OCI-LY3 (cell line): Measurements from ENCODE around the gene FAM228B.

Experiments used
- H2AFZ ChIP-seq: fragments of 200-600, 300-600 bp; shearing (Covaris generic); 2 replicates; pipeline ENCODE4 v1.6.0; 2014; ENCODE audit warnings: antibody characterized with exemption, low read depth, low read length
- H3K27ac ChIP-seq: fragments of 200-600, 300-600 bp; sonication (generic); 2 replicates; pipeline ENCODE4 v1.5.1; 2014; ENCODE audit warnings: mild to moderate bottlenecking, low read length, moderate library complexity, mixed read lengths
- H3K27me3 ChIP-seq: fragments of 200-600, 300-600 bp; sonication (generic); 2 replicates; pipeline ENCODE4 v1.6.1; 2014; ENCODE audit warnings: low read depth, low read length, mixed read lengths
- H3K36me3 ChIP-seq: fragments of 200-600, 300-600 bp; sonication (generic); replicated peaks from 2 replicates; pipeline ENCODE3; 2014; ENCODE audit warnings: low read depth, low read length, mixed read lengths
- H3K4me1 ChIP-seq: fragments of 300-600, 200-600 bp; sonication (generic); 2 replicates; pipeline ENCODE4 v1.6.1; 2014; ENCODE audit warnings: low read length, mixed read lengths
- H3K4me2 ChIP-seq: fragments of 200-600, 300-600 bp; sonication (generic); 2 replicates; pipeline ENCODE4 v1.6.1; 2014; ENCODE audit warnings: low read length, mixed read lengths
- H3K4me3 ChIP-seq: fragments of 300-600, 200-600 bp; sonication (generic); 2 replicates; pipeline ENCODE4 v1.5.1; 2014; ENCODE audit warnings: antibody characterized with exemption, mild to moderate bottlenecking, low read length, moderate library complexity
- H3K79me2 ChIP-seq: fragments of 300-600, 200-600 bp; shearing (Covaris generic); 2 replicates; pipeline ENCODE4 v1.6.1; 2014; ENCODE audit warnings: mild to moderate bottlenecking, low read length, mixed read lengths
- H3K9ac ChIP-seq: fragments of 300-600, 200-600 bp; shearing (Covaris generic); 2 replicates; pipeline ENCODE4 v1.6.0; 2014; ENCODE audit warnings: mild to moderate bottlenecking, low read length, moderate library complexity
- H3K9me3 ChIP-seq: fragments of 200-600, 300-600 bp; shearing (Covaris generic); 2 replicates; pipeline ENCODE4 v1.6.1; 2014; ENCODE audit warnings: low read length, mixed read lengths; ENCODE audit not compliant: insufficient read depth
- H4K20me1 ChIP-seq: fragments of 200-600, 300-600 bp; sonication (generic); 2 replicates; pipeline ENCODE4 v1.6.1; 2016; ENCODE audit warnings: low read length, mixed read lengths; ENCODE audit not compliant: insufficient read depth
- EZH2phosphoT487 ChIP-seq: fragments of 200-600 bp; shearing (Covaris generic); IDR thresholded peaks from 2 replicates; pipeline ENCODE4 v1.6.1; 2018; ENCODE audit warnings: antibody characterized with exemption, mixed run types, low read depth
- TF ChIP-seq, protein P1 (sequence below): fragments of 200-600, 300-600 bp; sonication (generic); IDR thresholded peaks from 2 replicates; pipeline ENCODE4 v1.5.1; 2014; ENCODE audit warnings: antibody characterized with exemption, low read length, low read depth

The FAM228B gene

DNA sequence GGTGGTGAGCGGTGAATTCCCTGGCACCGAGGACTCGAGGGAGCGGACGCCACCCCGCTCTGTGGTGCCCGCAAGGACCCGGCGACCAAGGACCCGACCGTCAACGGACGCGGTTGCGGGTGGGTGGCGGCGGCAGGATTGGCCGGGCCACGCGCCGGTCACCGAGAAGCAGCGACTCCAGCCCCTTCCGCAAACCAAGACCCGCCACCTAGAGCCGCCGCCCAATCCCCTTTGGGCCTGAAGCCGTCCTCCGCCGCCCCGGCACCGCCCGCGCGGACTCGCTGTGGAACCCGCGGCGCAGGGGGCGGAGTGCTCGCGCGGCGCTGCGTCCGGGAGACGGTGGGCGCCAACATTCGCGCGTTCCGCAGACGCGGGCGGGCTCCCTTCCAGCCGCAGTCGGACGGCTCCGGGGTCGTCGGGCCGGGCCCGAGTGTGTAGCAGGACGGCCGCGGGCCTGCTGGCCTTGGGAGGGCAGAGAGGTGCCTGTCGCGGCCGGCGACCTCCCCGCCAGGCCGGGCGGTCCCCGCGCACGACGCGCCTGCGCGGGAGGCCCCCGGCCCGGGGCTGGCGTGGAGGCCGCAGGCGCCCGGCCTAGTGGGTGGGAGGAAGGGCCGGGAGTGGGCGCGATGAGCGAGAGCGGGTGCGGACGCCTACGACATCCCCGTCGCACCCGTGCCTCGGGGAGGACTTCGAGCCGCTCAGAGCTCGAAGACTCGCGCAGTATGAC, at the start of gene FAM228B, which contains the start of gene PFN4:
FAM228B (plus strand) TSS at position 275 of the 727 bp plus-strand sequence. CDS start 893 bp downstream, outside the sequence.
PFN4 (minus strand) TSS at position 140 of the 727 bp plus-strand sequence. CDS start 799 bp downstream, outside the sequence.
- H3K4me3 ChIP-seq, result peak within 1 kb of the TSS; percentile 97
- H4K20me1 ChIP-seq, result no peaks in the 10 kb centered on the region
- no peaks in the 10 kb centered on the region for H3K36me3 ChIP-seq
- H3K27me3 ChIP-seq, result no peaks in the 10 kb centered on the region
- TF ChIP-seq EZH2phosphoT487, result no peak
- H3K4me2 ChIP-seq, result peak within 1 kb of the TSS; percentile 99
- H3K27ac ChIP-seq, result peak within 1 kb of the TSS; percentile 61
- peaks cover 12% of the 10 kb centered on the region; the same call in 1 of the 2 replicates for H3K79me2 ChIP-seq
- peak within 1 kb of the TSS; percentile 93 for H2AFZ ChIP-seq
- no peaks in the 10 kb centered on the region for H3K9me3 ChIP-seq
- peak within 1 kb of the TSS; percentile 93 for H3K9ac ChIP-seq
- peaks cover 12% of the 10 kb centered on the region for H3K4me1 ChIP-seq

DNA sequence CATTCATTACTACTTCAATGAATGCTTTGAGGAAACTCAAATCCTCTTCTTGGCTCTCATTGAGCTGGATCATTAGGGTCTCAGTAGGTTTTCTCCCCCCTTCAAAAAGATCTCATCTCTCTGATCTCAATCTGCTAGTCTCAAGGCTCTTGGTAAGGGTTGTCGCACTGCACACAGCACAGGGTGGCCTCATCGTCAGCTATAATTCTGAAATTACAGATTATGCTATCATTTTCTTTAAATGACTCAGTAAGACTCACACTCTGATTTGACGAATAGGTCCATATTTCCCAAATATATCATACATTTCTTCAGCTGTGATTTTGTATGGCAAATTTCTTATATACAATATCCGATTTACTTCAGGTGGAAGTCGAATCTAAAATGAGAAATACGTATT, 49.5 kb upstream of the FAM228B start:
- no peak overlapping the region for H3K27ac ChIP-seq
- no peaks in the 10 kb centered on the region for H3K9me3 ChIP-seq
- no peak overlapping the region for H3K4me2 ChIP-seq
- no peaks in the 10 kb centered on the region for H3K27me3 ChIP-seq
- no peak overlapping the region for H3K9ac ChIP-seq
- no peaks in the 10 kb centered on the region for H4K20me1 ChIP-seq
- no peak overlapping the region for H2AFZ ChIP-seq
- H3K4me1 ChIP-seq, result peaks cover 11% of the 10 kb centered on the region
- H3K79me2 ChIP-seq, result peaks cover 21% of the 10 kb centered on the region
- peaks cover 18% of the 10 kb centered on the region for H3K36me3 ChIP-seq
- TF ChIP-seq, protein P1, sequence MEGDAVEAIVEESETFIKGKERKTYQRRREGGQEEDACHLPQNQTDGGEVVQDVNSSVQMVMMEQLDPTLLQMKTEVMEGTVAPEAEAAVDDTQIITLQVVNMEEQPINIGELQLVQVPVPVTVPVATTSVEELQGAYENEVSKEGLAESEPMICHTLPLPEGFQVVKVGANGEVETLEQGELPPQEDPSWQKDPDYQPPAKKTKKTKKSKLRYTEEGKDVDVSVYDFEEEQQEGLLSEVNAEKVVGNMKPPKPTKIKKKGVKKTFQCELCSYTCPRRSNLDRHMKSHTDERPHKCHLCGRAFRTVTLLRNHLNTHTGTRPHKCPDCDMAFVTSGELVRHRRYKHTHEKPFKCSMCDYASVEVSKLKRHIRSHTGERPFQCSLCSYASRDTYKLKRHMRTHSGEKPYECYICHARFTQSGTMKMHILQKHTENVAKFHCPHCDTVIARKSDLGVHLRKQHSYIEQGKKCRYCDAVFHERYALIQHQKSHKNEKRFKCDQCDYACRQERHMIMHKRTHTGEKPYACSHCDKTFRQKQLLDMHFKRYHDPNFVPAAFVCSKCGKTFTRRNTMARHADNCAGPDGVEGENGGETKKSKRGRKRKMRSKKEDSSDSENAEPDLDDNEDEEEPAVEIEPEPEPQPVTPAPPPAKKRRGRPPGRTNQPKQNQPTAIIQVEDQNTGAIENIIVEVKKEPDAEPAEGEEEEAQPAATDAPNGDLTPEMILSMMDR, result no peak
- TF ChIP-seq EZH2phosphoT487, result no peak
- H3K4me3 ChIP-seq, result no peak overlapping the region

DNA sequence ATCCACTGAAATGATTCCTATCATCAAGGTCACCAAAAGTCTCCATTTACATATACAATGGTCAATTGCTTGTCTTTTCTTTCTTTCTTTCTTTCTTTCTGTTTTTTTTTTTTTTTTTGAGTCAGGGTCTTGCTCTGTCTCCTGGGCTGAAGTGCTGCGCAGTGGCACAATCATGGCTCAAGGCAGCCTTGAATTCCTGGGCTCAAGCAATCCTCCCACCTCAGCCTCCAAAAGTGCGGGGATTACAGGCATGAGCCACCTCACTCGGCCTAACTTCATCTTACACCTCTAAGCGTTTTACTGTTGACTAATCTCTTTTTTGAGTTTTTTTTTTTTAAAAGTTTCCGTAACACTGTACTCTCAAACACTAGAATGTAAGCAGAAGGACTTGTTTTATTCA, 48.0 kb upstream of the FAM228B start:
- Histone ChIP-seq H3K9ac (peak overlapping the region; percentile 73), H3K4me2 (peak overlapping the region; percentile 82), H3K4me1 (peaks cover 11% of the 10 kb centered on the region), H3K4me3 (peak overlapping the region; percentile 83), H4K20me1 (no peaks in the 10 kb centered on the region), H3K27me3 (no peaks in the 10 kb centered on the region), H2AFZ (no peak overlapping the region), H3K79me2 (peaks cover 19% of the 10 kb centered on the region), H3K27ac (no peak overlapping the region), H3K36me3 (peaks cover 14% of the 10 kb centered on the region), H3K9me3 (no peaks in the 10 kb centered on the region)
- no peak for TF ChIP-seq EZH2phosphoT487
- TF ChIP-seq, protein P1, result no peak

DNA sequence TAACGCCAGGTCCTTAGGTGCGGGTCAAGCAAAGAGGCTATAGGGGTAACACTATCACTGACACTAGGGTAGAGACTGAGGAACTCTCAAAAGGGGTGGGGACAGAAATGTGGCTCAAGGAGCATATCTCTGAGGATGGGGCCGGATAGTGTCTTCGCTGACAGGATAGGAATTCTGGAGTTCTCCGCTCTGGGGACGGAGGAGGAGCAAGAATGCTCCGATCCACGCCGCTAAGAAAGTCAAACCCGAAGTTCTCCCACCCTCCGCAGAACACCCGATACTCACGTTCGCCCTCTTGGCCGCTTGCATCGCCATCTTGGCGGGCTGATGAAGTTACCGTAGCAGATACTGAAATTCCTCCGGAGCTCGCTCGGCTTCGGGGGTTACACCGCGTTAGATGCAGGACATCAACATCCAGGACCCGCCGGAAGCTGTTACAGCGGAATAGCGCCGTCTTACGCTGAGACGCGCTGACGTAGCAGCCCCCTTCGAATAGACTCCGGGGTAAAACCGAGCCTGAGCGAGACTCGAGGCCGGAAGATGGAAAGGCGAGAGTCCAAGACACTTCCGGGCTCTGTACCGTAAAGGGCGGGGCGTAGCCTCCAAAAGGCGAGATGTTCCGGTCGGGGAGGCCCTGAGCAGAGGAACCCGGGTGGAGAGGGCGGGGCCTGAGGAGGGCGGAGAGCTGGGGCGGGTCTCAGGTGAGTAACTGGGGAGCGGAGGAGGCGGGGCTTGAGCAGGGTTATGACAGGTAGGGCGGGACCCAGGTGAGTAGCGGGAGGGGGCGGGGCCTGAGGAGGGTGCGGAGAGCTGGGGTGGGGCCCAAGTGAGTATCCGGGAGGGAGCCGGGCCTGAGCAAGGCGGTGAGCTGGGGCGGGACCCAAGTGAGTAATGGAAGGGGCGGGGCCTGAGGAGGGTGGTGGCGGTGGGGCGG, 47.1 kb upstream of the FAM228B start, which contains the start of gene SF3B6:
SF3B6 (minus strand) TSS at position 412 of the 934 bp plus-strand sequence; CDS start at position 315, 97 bp downstream.
- H3K9ac ChIP-seq, result peak within 1 kb of the TSS; percentile 73
- TF ChIP-seq, protein P1, result no peak
- no peak for TF ChIP-seq EZH2phosphoT487
- no peaks in the 10 kb centered on the region for H4K20me1 ChIP-seq
- H3K27me3 ChIP-seq, result no peaks in the 10 kb centered on the region
- peaks cover 11% of the 10 kb centered on the region for H3K4me1 ChIP-seq
- H2AFZ ChIP-seq, result peak within 1 kb of the TSS; percentile 69
- peak within 1 kb of the TSS; percentile 45 for H3K27ac ChIP-seq
- H3K4me3 ChIP-seq, result peak within 1 kb of the TSS; percentile 83
- peak within 1 kb of the TSS; percentile 82 for H3K4me2 ChIP-seq
- H3K79me2 ChIP-seq, result peaks cover 19% of the 10 kb centered on the region
- H3K36me3 ChIP-seq, result peaks cover 11% of the 10 kb centered on the region
- no peaks in the 10 kb centered on the region for H3K9me3 ChIP-seq
